Breast epithelium (tissue), 4 donors: ENCODE results near the gene PDGFC. TPM values are rescaled to one million over a fixed set of nuclear protein-coding genes. Genes with fewer than 3 reads are reported as not detected.

ENCODE experiments used
- DNase-seq, 2 donors: peaks; one replicate each; pipeline ENCODE4 v3.0.0-alpha.2; 2019; ENCODE audit warnings: low spot score in 2 of 2
- H3K27ac ChIP-seq, 2 donors: fragments of 200-600 bp; sonication (generic) in 1 of 2; one replicate each; pipeline ENCODE4 v1.5.1; 2016 to 2019; ENCODE audit warnings: mild to moderate bottlenecking in 1 of 2
- H3K27me3 ChIP-seq, 2 donors: fragments of 200-600 bp; sonication (generic) in 1 of 2; one replicate each; pipeline versions ENCODE4 v1.5.1 to v1.6.0; 2017 to 2019; ENCODE audit warnings: control low read depth in 1 of 2, mild to moderate bottlenecking in 1 of 2
- H3K36me3 ChIP-seq: fragments of 200-600 bp; one replicate; pipeline ENCODE4 v1.5.1; 2019
- H3K4me1 ChIP-seq, 2 donors: fragments of 200-600 bp; sonication (generic); one replicate each; pipeline ENCODE4 v1.5.1; 2016 to 2019; ENCODE audit warnings: control low read depth in 1 of 2
- H3K4me3 ChIP-seq, 3 donors: fragments of 200-600 bp; sonication (generic); 1 replicate in 2 of 3; 2 replicates in 1 of 3; pipeline ENCODE4 v1.5.1; 2016 to 2019; ENCODE audit warnings: mild to moderate bottlenecking in 3 of 3, moderate library complexity in 2 of 3
- H3K9me3 ChIP-seq, 2 donors: fragments of 200-600 bp; sonication (generic) in 1 of 2; one replicate each; pipeline ENCODE4 v1.5.1; 2016 to 2019; ENCODE audit warnings: control low read depth in 1 of 2
- CTCF ChIP-seq, 3 donors: fragments of 450-650 bp; IDR thresholded peaks; one replicate each; pipeline ENCODE4 v1.5.1; 2016 to 2017; ENCODE audit warnings: antibody characterized with exemption in 3 of 3, mild to moderate bottlenecking in 3 of 3, moderate library complexity in 3 of 3
- POLR2A ChIP-seq: fragments of 450-650 bp; IDR thresholded peaks from one replicate; pipeline ENCODE4 v1.6.1; 2016; ENCODE audit warnings: antibody characterized with exemption, mild to moderate bottlenecking, moderate library complexity
- POLR2AphosphoS5 ChIP-seq, 3 donors: sonication (generic); formaldehyde crosslinking; IDR thresholded peaks; one replicate each; pipeline ENCODE4 v1.6.1; 2017; ENCODE audit warnings: antibody characterized with exemption in 3 of 3
- intact Hi-C: fragments of 100-400 bp; cut with DNase I; formaldehyde crosslinking; loops from one replicate; pipeline ENCODE4 v1.15.1; 2023; ENCODE audit warnings: low total_unique reads
- total RNA-seq, 3 donors: library from RNA; depleted of rRNA; stranded (reverse); fragments of >200 nt; gene quantifications; one replicate each; pipeline ENCODE4 v1.1.0, GENCODE V29; 2016

Gene PDGFC
- total RNA-seq, 3 donors from 2014 or later = 32.4 to 59.7 (median 54.4) TPM

- no peaks in the 10 kb centered on the region for H3K27me3 ChIP-seq
- no peaks in the 10 kb centered on the region for H3K4me1 ChIP-seq
- DNase-seq = no peak
- H3K27ac ChIP-seq = no peak overlapping the region
- H3K9me3 ChIP-seq = no peaks in the 10 kb centered on the region
- no peaks in the 10 kb centered on the region for H3K36me3 ChIP-seq
- H3K4me3 ChIP-seq = no peak overlapping the region
- TF ChIP-seq CTCF (IDR thresholded peaks at IDR 0.05) (no peak), POLR2A (no peak), POLR2AphosphoS5 (IDR thresholded peaks at IDR 0.05) (no peak)
- intact Hi-C loops = no loop called here
Observed at GRCh38 chr4:156765277-156765676, 206.3 kb downstream of the PDGFC start.

GRCh38 chr4:156764846-156765245 is 206.8 kb downstream of the PDGFC start:
- intact Hi-C loops = no loop called here
- no peaks in the 10 kb centered on the region for H3K36me3 ChIP-seq
- no peak for DNase-seq

GRCh38 chr4:156764145-156764544 is 207.5 kb downstream of the PDGFC start:
- H3K36me3 ChIP-seq = no peaks in the 10 kb centered on the region
- no peaks in the 10 kb centered on the region for H3K9me3 ChIP-seq
- H3K27me3 ChIP-seq = no peaks in the 10 kb centered on the region
- no peak overlapping the region for H3K27ac ChIP-seq
- no peak for DNase-seq
- no peak overlapping the region for H3K4me3 ChIP-seq
- intact Hi-C loops = no loop called here
- TF ChIP-seq CTCF (IDR thresholded peaks at IDR 0.05) (no peak), POLR2AphosphoS5 (IDR thresholded peaks at IDR 0.05) (no peak), POLR2A (no peak)
- H3K4me1 ChIP-seq = no peaks in the 10 kb centered on the region

More at GRCh38 chr4:156764846-156765245, 206.8 kb downstream of the PDGFC start:
- no peaks in the 10 kb centered on the region for H3K4me1 ChIP-seq
- H3K4me3 ChIP-seq = no peak overlapping the region
- no peak overlapping the region for H3K27ac ChIP-seq
- no peaks in the 10 kb centered on the region for H3K9me3 ChIP-seq
- TF ChIP-seq POLR2A (no peak), POLR2AphosphoS5 (IDR thresholded peaks at IDR 0.05) (no peak), CTCF (IDR thresholded peaks at IDR 0.05) (no peak)
- H3K27me3 ChIP-seq = no peaks in the 10 kb centered on the region

- no peak overlapping the region for H3K27ac ChIP-seq
- H3K36me3 ChIP-seq = no peaks in the 10 kb centered on the region
- H3K9me3 ChIP-seq = no peaks in the 10 kb centered on the region
- H3K4me3 ChIP-seq = no peak overlapping the region
- H3K27me3 ChIP-seq = no peaks in the 10 kb centered on the region
- no peak for TF ChIP-seq POLR2A
- TF ChIP-seq POLR2AphosphoS5 (IDR thresholded peaks at IDR 0.05) = no peak
- no peak for TF ChIP-seq CTCF (IDR thresholded peaks at IDR 0.05)
- intact Hi-C loops = no loop called here
- no peaks in the 10 kb centered on the region for H3K4me1 ChIP-seq
- DNase-seq = no peak
Observed at GRCh38 chr4:156763511-156763910, 208.1 kb downstream of the PDGFC start.

- no peaks in the 10 kb centered on the region for H3K9me3 ChIP-seq
- H3K27ac ChIP-seq = no peak overlapping the region
- H3K27me3 ChIP-seq = no peaks in the 10 kb centered on the region
- H3K4me1 ChIP-seq = no peaks in the 10 kb centered on the region
- H3K36me3 ChIP-seq = no peaks in the 10 kb centered on the region
- intact Hi-C loops = no loop called here
- TF ChIP-seq CTCF (IDR thresholded peaks at IDR 0.05) (no peak), POLR2A (no peak), POLR2AphosphoS5 (IDR thresholded peaks at IDR 0.05) (no peak)
- DNase-seq = no peak
- H3K4me3 ChIP-seq = no peak overlapping the region
Observed at GRCh38 chr4:156762851-156763250, 208.7 kb downstream of the PDGFC start.
